ENCODE data around the gene SELENOW. TPM values are rescaled to one million over a fixed set of nuclear protein-coding genes. Genes with fewer than 3 reads are reported as not detected.
"Not testable (repeated sequence)": the region's sequence is repeated elsewhere in the genome, so short reads cannot be mapped to it uniquely, and the experiment has no call there.

SELENOW gene
- total RNA-seq, 4 donors from 2014 or later = 185 to 477 (median 324) TPM

- intact Hi-C loops (cut with DNase I) = loop anchor here (10.0 kb wide), 1 partner anchor 362 kb away; no protein-coding TSS in a partner anchor
- peaks cover 0 to 7% (median 0%) of the 10 kb centered on the region in 4 donors for H3K27me3 ChIP-seq
- WGBS, 2 donors = 63 to 66% methylated on average over 2 of the region's 2 CpGs
- no peaks in the 10 kb centered on the region for H3K36me3 ChIP-seq
- no peaks in the 10 kb centered on the region for H3K4me1 ChIP-seq
- no peak overlapping the region for H3K4me3 ChIP-seq
- DNase-seq = no peak
- H3K9me3 ChIP-seq = no peaks in the 10 kb centered on the region
- no peak for TF ChIP-seq POLR2A (IDR thresholded peaks at IDR 0.05)
- TF ChIP-seq, protein P1, sequence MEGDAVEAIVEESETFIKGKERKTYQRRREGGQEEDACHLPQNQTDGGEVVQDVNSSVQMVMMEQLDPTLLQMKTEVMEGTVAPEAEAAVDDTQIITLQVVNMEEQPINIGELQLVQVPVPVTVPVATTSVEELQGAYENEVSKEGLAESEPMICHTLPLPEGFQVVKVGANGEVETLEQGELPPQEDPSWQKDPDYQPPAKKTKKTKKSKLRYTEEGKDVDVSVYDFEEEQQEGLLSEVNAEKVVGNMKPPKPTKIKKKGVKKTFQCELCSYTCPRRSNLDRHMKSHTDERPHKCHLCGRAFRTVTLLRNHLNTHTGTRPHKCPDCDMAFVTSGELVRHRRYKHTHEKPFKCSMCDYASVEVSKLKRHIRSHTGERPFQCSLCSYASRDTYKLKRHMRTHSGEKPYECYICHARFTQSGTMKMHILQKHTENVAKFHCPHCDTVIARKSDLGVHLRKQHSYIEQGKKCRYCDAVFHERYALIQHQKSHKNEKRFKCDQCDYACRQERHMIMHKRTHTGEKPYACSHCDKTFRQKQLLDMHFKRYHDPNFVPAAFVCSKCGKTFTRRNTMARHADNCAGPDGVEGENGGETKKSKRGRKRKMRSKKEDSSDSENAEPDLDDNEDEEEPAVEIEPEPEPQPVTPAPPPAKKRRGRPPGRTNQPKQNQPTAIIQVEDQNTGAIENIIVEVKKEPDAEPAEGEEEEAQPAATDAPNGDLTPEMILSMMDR (IDR thresholded peaks at IDR 0.05) = no peak
- H3K27ac ChIP-seq = no peak overlapping the region
Observed at GRCh38 chr19:47796785-47797184, 18.3 kb downstream of the SELENOW start.

- 52 to 64% methylated on average over 13 to 14 of the region's 14 CpGs for WGBS, 2 donors
- H3K36me3 ChIP-seq = no peaks in the 10 kb centered on the region
- TF ChIP-seq, protein P1 (IDR thresholded peaks at IDR 0.05) = no peak
- no peak for TF ChIP-seq POLR2A (IDR thresholded peaks at IDR 0.05)
- intact Hi-C loops (cut with DNase I) = loop anchor here (10.0 kb wide), 1 partner anchor 363 kb away; no protein-coding TSS in a partner anchor
- no peak for DNase-seq
- H3K27ac ChIP-seq = no peak overlapping the region
- H3K4me3 ChIP-seq = no peak overlapping the region
- no peaks in the 10 kb centered on the region for H3K9me3 ChIP-seq
- peaks cover 0 to 7% (median 0%) of the 10 kb centered on the region in 4 donors for H3K27me3 ChIP-seq
- no peaks in the 10 kb centered on the region for H3K4me1 ChIP-seq
Observed at GRCh38 chr19:47797996-47798903, 19.7 kb downstream of the SELENOW start.

- no peak for DNase-seq
- Histone ChIP-seq H3K36me3 (no peaks in the 10 kb centered on the region), H3K4me3 (no peak overlapping the region), H3K9me3 (no peaks in the 10 kb centered on the region), H3K27me3 (peaks cover 0 to 7% (median 0%) of the 10 kb centered on the region in 4 donors), H3K4me1 (no peaks in the 10 kb centered on the region), H3K27ac (no peak overlapping the region)
- WGBS, 2 donors = 85 to 92% methylated on average over 4 of the region's 4 CpGs
- TF ChIP-seq POLR2A (IDR thresholded peaks at IDR 0.05) = no peak
- TF ChIP-seq, protein P1 (IDR thresholded peaks at IDR 0.05) = no peak
- intact Hi-C loops (cut with DNase I) = loop anchor here (10.0 kb wide), 1 partner anchor 364 kb away; no protein-coding TSS in a partner anchor
Observed at GRCh38 chr19:47798904-47799266, 20.4 kb downstream of the SELENOW start.

DNA sequence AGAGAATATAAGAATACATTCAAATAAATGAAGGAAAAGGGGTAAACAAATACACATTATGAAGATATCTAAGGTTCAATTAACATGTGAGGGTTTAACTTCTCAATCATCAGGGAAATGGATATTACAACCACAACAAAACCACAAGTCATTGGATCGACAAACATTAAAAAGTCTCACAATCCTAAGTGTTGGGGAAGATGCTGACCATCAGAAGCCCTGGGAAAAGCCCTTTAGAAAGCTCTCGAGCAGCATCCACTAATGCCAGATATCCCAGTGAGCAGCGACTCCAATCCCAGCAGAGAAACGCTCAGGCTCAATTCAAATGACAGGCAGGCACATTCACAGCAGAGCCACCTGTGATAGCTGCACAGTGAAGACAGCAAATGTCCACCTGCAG is 22.8 kb downstream of the SELENOW start:
- DNase-seq = no peak
- Histone ChIP-seq H3K9me3 (no peaks in the 10 kb centered on the region), H3K27ac (no peak overlapping the region), H3K4me1 (no peaks in the 10 kb centered on the region), H3K27me3 (peaks cover 0 to 7% (median 0%) of the 10 kb centered on the region in 4 donors), H3K4me3 (no peak overlapping the region), H3K36me3 (no peaks in the 10 kb centered on the region)
- intact Hi-C loops (cut with DNase I) = no loop called here
- TF ChIP-seq, protein P1 (IDR thresholded peaks at IDR 0.05) = no peak
- no peak for TF ChIP-seq POLR2A (IDR thresholded peaks at IDR 0.05)
- WGBS, 2 donors = 80 to 86% methylated on average over 4 of the region's 4 CpGs

DNA sequence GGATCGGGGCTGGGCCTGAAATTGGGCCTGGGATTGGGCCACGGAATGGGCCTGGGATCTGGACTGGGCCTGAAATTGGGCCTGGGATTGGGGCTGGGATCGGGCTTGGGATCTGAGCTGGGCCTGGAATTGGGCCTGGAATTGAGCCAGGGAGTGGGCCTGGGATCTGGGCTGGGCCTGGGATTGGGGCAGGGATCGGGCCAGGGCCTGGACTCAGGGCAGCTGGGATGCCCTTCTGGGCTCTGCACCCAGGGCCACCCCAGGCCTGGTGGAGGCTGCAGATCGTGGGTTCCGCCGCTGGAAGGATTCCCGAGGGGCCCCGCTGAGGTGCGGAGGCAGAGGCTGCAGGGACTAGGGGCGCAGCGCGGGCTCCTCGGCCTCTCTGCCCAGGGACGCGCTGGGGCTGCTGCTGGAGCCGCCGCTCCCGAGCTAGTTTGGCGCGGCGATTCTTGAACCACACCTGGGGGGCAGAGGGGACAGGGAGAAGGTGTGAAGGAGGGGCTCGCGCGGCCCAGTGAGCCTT is 24.1 kb downstream of the SELENOW start:
- H3K36me3 ChIP-seq = no peaks in the 10 kb centered on the region
- no peak overlapping the region for H3K4me3 ChIP-seq
- peaks cover 0 to 7% (median 0%) of the 10 kb centered on the region in 4 donors for H3K27me3 ChIP-seq
- intact Hi-C loops (cut with DNase I) = no loop called here
- H3K4me1 ChIP-seq = no peaks in the 10 kb centered on the region
- no peak for DNase-seq
- WGBS, 2 donors = 80% methylated on average over 1 of the region's 25 CpGs; no CpG with 5 or more reads in 1 of the 2 donors
- H3K27ac ChIP-seq = no peak overlapping the region
- TF ChIP-seq, protein P1 (IDR thresholded peaks at IDR 0.05) = no peak
- no peak for TF ChIP-seq POLR2A (IDR thresholded peaks at IDR 0.05)
- no peaks in the 10 kb centered on the region for H3K9me3 ChIP-seq

- not testable (repeated sequence) for DNase-seq
- WGBS, 2 donors = 50% methylated on average over 9 of the region's 21 CpGs; no CpG with 5 or more reads in 1 of the 2 donors
Observed at GRCh38 chr19:47803148-47803547, 24.6 kb downstream of the SELENOW start.

DNA sequence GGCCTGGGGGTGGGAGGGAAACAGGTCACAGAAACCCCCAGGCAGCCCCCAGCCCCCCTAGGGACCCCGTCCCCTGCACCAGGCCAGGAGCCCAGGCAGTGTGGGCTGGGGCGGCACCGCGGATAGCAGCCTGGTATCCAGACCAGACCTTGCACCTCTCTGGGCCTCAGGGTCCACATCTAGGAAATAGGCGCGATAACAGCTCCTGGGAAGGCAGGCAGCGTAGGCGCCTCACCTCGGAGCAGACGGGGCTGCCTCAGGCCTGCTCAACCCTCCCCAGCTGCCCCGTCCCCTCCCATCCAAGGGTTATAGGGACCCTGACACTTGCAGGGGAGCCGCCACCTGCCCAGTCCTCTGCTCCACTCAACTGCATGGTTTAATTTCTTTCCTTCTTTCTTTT is 25.2 kb downstream of the SELENOW start:
- H3K4me1 ChIP-seq; H3K27me3 ChIP-seq; intact Hi-C loops (cut with DNase I); H3K27ac ChIP-seq; H3K4me3 ChIP-seq; DNase-seq; H3K36me3 ChIP-seq; H3K9me3 ChIP-seq: not testable (repeated sequence)
- WGBS, 2 donors = no CpG with 5 or more reads among the region's 12 CpGs

More at GRCh38 chr19:47803148-47803547, 24.6 kb downstream of the SELENOW start:
- intact Hi-C loops (cut with DNase I); H3K36me3 ChIP-seq; H3K27ac ChIP-seq; H3K4me1 ChIP-seq; H3K9me3 ChIP-seq; H3K4me3 ChIP-seq; H3K27me3 ChIP-seq: not testable (repeated sequence)

Data from esophagus squamous epithelium (tissue), 5 donors.